ENCODE results near the gene GABBR2. TPM values are rescaled to one million over a fixed set of nuclear protein-coding genes. Genes with fewer than 3 reads are reported as not detected.

The GABBR2 gene
- total RNA-seq, 2 experiments from 2014 or later, result not detected

DNA sequence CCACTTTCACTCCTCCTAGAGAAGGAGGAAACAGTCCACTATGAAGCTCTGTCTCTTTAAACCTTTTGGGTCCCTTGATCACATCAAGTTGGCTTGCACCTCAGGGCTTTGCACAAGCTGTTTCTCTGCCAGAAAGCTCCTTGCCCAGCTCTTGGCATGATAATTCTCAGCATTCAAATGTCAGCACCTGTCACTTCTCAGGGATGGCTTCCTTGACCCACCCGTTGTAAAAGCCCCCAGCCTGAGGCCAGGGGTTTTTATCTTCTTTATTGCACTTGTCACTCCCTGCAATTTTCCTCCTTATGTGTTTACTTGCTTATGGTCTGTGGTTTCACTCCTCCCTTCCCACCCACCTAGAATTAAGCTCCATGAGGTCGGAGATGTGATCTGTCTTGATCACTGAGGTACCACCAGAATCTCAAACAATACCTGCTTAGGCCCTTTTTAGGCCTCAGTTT, 252.6 kb downstream of the GABBR2 start:
- H3K4me3 Mint-ChIP-seq, result no peak overlapping the region

GRCh38 chr9:98455256-98456155, 253.2 kb downstream of the GABBR2 start:
- Mint-ChIP-seq H3K4me1 (no peaks in the 10 kb centered on the region), H3K36me3 (no peaks in the 10 kb centered on the region), H3K9me3 (peaks cover 8% of the 10 kb centered on the region), H3K4me3 (no peak overlapping the region), H3K27ac (no peak overlapping the region), H3K27me3 (peaks cover 20% of the 10 kb centered on the region)
- no peak for DNase-seq

More for the DNA sequence above, 252.6 kb downstream of the GABBR2 start:
- H3K4me1 Mint-ChIP-seq, result no peaks in the 10 kb centered on the region
- peaks cover 20% of the 10 kb centered on the region for H3K27me3 Mint-ChIP-seq
- no peaks in the 10 kb centered on the region for H3K36me3 Mint-ChIP-seq
- H3K9me3 Mint-ChIP-seq, result peaks cover 14% of the 10 kb centered on the region
- no peak overlapping the region for H3K27ac Mint-ChIP-seq
- no peak for DNase-seq

DNA sequence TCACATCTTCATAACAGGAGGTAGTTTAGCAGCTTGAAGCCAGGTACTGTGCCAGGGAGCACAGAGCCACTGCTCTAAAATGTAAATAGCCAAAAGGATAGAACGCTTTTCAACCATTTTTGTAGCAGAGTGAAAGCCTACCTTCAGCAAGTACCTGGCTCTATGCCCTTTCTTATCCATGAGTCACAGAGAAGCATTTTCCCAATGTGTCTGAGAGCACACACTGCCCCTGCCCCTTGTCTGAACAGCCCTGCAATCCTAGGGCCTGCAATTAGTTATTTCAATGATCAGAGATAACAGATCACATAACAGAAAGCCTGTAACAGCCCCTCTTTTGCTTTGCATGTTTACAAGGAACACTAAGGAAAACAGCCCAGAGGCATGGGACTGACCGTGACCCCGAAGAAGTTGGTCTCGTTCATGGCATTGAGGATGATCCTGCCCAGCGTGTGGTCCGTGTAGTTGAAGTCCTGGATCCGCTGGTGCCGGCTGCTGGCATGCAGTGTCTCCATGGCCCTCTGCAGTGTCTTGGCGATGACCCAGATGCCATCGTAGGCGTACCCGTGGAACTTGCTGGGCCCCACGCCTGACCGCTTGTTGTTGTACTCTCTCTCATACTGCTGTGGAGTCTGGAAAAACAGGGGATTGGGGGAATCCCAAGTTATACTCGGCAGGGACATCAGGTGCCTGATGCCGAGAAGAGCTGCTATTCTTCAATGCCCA, 255.0 kb downstream of the GABBR2 start:
- no peaks in the 10 kb centered on the region for H3K9me3 Mint-ChIP-seq
- H3K4me3 Mint-ChIP-seq, result no peak overlapping the region
- H3K4me1 Mint-ChIP-seq, result no peaks in the 10 kb centered on the region
- H3K27me3 Mint-ChIP-seq, result peaks cover 25% of the 10 kb centered on the region
- H3K36me3 Mint-ChIP-seq, result no peaks in the 10 kb centered on the region
- no peak overlapping the region for H3K27ac Mint-ChIP-seq
- DNase-seq, result no peak

GRCh38 chr9:98451576-98451975, 257.2 kb downstream of the GABBR2 start:
- no peaks in the 10 kb centered on the region for H3K36me3 Mint-ChIP-seq
- peaks cover 23% of the 10 kb centered on the region for H3K27me3 Mint-ChIP-seq
- DNase-seq, result no peak
- H3K4me1 Mint-ChIP-seq, result no peaks in the 10 kb centered on the region
- H3K27ac Mint-ChIP-seq, result no peak overlapping the region
- no peaks in the 10 kb centered on the region for H3K9me3 Mint-ChIP-seq
- H3K4me3 Mint-ChIP-seq, result no peak overlapping the region

- no peaks in the 10 kb centered on the region for H3K9me3 Mint-ChIP-seq
- no peak for DNase-seq
- peaks cover 14% of the 10 kb centered on the region for H3K27me3 Mint-ChIP-seq
- H3K36me3 Mint-ChIP-seq, result no peaks in the 10 kb centered on the region
- H3K4me3 Mint-ChIP-seq, result no peak overlapping the region
- H3K27ac Mint-ChIP-seq, result no peak overlapping the region
- no peaks in the 10 kb centered on the region for H3K4me1 Mint-ChIP-seq
Measured at GRCh38 chr9:98450496-98450895, 258.2 kb downstream of the GABBR2 start.

- no peaks in the 10 kb centered on the region for H3K4me1 Mint-ChIP-seq
- H3K4me3 Mint-ChIP-seq, result no peak overlapping the region
- H3K27ac Mint-ChIP-seq, result no peak overlapping the region
- DNase-seq, result no peak
- no peaks in the 10 kb centered on the region for H3K9me3 Mint-ChIP-seq
- H3K36me3 Mint-ChIP-seq, result no peaks in the 10 kb centered on the region
- peaks cover 13% of the 10 kb centered on the region for H3K27me3 Mint-ChIP-seq
Measured at GRCh38 chr9:98449871-98450270, 258.9 kb downstream of the GABBR2 start.

DNA sequence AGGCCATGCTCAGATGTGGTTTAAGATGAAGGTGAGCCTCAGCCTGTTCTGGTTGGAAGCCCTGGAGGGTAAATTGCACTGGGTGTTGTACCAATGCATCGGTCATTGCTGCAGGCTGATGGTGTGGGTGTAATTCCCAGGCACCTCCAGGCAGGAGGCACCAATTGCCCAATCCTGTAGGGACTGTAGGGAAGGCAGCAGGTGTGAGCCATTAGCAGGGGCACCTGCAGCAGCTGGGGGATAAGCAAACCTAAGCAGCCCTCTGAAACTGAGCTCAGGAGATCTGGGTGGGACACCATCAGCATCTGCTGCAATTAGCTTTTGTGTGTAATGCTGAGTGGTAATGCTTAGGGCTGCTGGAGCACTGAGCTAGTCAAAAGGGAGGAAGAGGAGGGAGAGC, 263.2 kb downstream of the GABBR2 start:
- DNase-seq, result no peak
- Mint-ChIP-seq H3K36me3 (no peaks in the 10 kb centered on the region), H3K27ac (no peak overlapping the region), H3K4me3 (no peak overlapping the region), H3K27me3 (peaks cover 10% of the 10 kb centered on the region), H3K4me1 (no peaks in the 10 kb centered on the region), H3K9me3 (no peaks in the 10 kb centered on the region)

GRCh38 chr9:98444601-98445000, 264.1 kb downstream of the GABBR2 start:
- Mint-ChIP-seq H3K36me3 (no peaks in the 10 kb centered on the region), H3K27me3 (peaks cover 7% of the 10 kb centered on the region), H3K4me1 (no peaks in the 10 kb centered on the region), H3K27ac (no peak overlapping the region), H3K9me3 (no peaks in the 10 kb centered on the region), H3K4me3 (no peak overlapping the region)
- no peak for DNase-seq

GRCh38 chr9:98442541-98442940, 266.2 kb downstream of the GABBR2 start:
- peaks cover 5% of the 10 kb centered on the region for H3K27me3 Mint-ChIP-seq
- H3K27ac Mint-ChIP-seq, result no peak overlapping the region
- no peak for DNase-seq
- H3K4me3 Mint-ChIP-seq, result no peak overlapping the region
- H3K9me3 Mint-ChIP-seq, result no peaks in the 10 kb centered on the region
- H3K36me3 Mint-ChIP-seq, result no peaks in the 10 kb centered on the region
- H3K4me1 Mint-ChIP-seq, result no peaks in the 10 kb centered on the region

- Mint-ChIP-seq H3K4me1 (no peaks in the 10 kb centered on the region), H3K27ac (no peak overlapping the region), H3K4me3 (no peak overlapping the region), H3K36me3 (no peaks in the 10 kb centered on the region), H3K27me3 (peaks cover 2% of the 10 kb centered on the region), H3K9me3 (no peaks in the 10 kb centered on the region)
- DNase-seq, result no peak
Measured at GRCh38 chr9:98442114-98442513, 266.6 kb downstream of the GABBR2 start.

DNA sequence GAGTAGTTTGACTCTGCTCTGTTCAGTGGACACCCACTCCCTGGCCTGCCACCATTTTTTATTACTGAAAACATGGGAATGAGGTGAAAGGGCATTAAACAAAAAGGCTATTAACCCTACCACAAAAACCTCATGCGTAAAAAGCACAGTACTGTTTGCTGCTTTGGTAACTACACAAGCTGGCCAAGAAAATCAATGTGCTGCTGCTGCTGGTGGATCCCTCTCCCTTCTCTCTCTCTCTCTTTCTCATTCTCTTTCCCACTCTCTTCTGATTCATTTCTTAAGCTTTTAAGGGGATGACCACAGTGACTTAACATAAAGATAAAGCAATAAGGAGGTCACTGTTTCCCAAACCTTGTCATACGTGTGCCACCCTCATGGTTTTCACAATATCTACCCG, 270.1 kb downstream of the GABBR2 start:
- H3K36me3 Mint-ChIP-seq, result no peaks in the 10 kb centered on the region
- no peaks in the 10 kb centered on the region for H3K9me3 Mint-ChIP-seq
- H3K27ac Mint-ChIP-seq, result no peak overlapping the region
- no peaks in the 10 kb centered on the region for H3K4me1 Mint-ChIP-seq
- DNase-seq, result no peak
- H3K4me3 Mint-ChIP-seq, result no peak overlapping the region
- peaks cover 2% of the 10 kb centered on the region for H3K27me3 Mint-ChIP-seq

DNA sequence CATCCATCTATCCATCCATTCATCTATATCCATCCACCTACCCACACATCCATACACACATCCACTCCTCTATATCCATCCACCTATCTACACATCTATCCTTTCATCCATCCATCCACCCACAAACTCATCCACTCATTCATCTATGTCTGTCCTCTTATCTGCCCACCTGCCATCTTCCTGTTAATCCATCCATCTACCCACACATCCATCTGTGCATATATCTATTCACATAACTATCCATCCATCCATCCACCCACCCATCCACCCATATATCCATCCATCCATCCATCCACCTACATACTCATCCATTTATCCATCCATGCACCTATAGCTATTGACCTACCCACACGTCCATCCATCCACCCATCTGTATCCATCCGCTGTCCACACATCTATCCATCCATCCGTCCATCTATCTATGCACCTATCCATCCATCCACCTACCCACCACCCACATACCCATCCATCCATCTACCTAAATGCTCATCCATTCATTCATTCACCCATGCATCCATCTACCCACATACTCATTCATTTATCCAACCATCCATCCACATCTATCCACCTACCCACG, 271.2 kb downstream of the GABBR2 start:
- Mint-ChIP-seq H3K4me1 (no peaks in the 10 kb centered on the region), H3K9me3 (no peaks in the 10 kb centered on the region), H3K27me3 (peaks cover 2% of the 10 kb centered on the region), H3K36me3 (no peaks in the 10 kb centered on the region), H3K27ac (no peak overlapping the region), H3K4me3 (no peak overlapping the region)
- DNase-seq, result no peak

DNA sequence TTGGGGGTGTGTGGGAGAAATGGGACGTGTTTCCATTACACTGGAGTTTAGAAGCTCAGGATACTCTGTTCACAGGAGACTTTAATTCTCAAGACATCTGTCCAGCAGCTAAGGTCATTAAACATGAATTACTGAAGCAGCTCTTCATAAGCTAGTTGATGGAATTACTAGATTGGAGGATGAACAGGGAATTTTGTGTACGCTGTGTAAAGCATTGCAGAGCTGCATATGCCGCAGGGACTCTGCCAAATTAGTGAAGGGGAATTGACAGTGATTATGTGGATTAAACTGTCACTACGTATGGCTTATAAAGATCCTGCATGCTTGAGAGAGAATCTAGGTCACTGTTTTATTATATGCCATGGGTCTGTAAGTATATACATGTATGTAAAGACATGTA, 275.8 kb downstream of the GABBR2 start:
- Mint-ChIP-seq H3K27ac (no peak overlapping the region), H3K27me3 (no peaks in the 10 kb centered on the region), H3K36me3 (no peaks in the 10 kb centered on the region), H3K4me1 (no peaks in the 10 kb centered on the region), H3K4me3 (no peak overlapping the region), H3K9me3 (no peaks in the 10 kb centered on the region)
- DNase-seq, result no peak

DNA sequence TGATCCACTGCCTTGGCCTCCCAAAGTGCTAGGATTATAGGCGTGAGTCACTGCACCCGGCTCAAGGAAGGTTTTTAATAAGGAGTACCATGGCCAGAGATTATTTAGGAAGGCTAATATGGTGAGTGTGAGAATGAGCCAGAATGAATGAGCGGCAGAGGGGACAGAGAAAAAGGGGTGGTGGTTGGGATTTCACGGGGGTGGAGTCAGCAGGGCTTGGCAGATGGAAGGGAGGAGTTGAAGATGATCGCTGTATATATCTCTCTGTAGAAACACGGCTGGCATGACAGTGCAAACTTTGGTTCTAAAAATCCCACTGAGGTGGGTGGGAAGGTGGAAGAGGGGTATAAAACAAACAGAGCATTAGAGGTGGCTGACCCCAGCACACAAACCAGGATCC, 276.6 kb downstream of the GABBR2 start:
- H3K4me3 Mint-ChIP-seq, result no peak overlapping the region
- no peak overlapping the region for H3K27ac Mint-ChIP-seq
- no peaks in the 10 kb centered on the region for H3K9me3 Mint-ChIP-seq
- H3K4me1 Mint-ChIP-seq, result no peaks in the 10 kb centered on the region
- no peaks in the 10 kb centered on the region for H3K36me3 Mint-ChIP-seq
- H3K27me3 Mint-ChIP-seq, result no peaks in the 10 kb centered on the region
- DNase-seq, result no peak

GRCh38 chr9:98430535-98431292, 278.0 kb downstream of the GABBR2 start:
- no peaks in the 10 kb centered on the region for H3K36me3 Mint-ChIP-seq
- H3K27me3 Mint-ChIP-seq, result no peaks in the 10 kb centered on the region
- no peak for DNase-seq
- no peaks in the 10 kb centered on the region for H3K9me3 Mint-ChIP-seq
- no peak overlapping the region for H3K4me3 Mint-ChIP-seq
- no peaks in the 10 kb centered on the region for H3K4me1 Mint-ChIP-seq
- H3K27ac Mint-ChIP-seq, result no peak overlapping the region
